IPS-20b (cell line): ENCODE results near the gene DGUOK.

Experiments
- H3K27ac ChIP-seq: one replicate; pipeline ENCODE4 v1.5.1; 2013; ENCODE audit warnings: low read length
- H3K27me3 ChIP-seq: 2 replicates; pipeline ENCODE4 v1.6.1; 2013; ENCODE audit warnings: mild to moderate bottlenecking, low read length, inconsistent platforms; ENCODE audit not compliant: insufficient read depth
- H3K36me3 ChIP-seq: 2 replicates; pipeline ENCODE4 v1.6.1; 2013; ENCODE audit warnings: low read depth, mild to moderate bottlenecking, inconsistent platforms, low read length, moderate library complexity; ENCODE audit not compliant: insufficient read depth
- H3K4me1 ChIP-seq: 2 replicates; pipeline ENCODE4 v1.6.1; 2013; ENCODE audit warnings: mild to moderate bottlenecking, control low read depth, inconsistent platforms, low read length, moderate library complexity; ENCODE audit not compliant: insufficient read depth
- H3K4me3 ChIP-seq: 2 replicates; pipeline ENCODE4 v1.5.1; 2013; ENCODE audit warnings: mild to moderate bottlenecking, low read length, inconsistent platforms
- H3K9ac ChIP-seq: 2 replicates; pipeline ENCODE4 v1.6.1; 2013; ENCODE audit warnings: low read depth, mild to moderate bottlenecking, inconsistent platforms, low read length, moderate library complexity
- H3K9me3 ChIP-seq: 2 replicates; pipeline ENCODE4 v1.6.1; 2013; ENCODE audit warnings: mild to moderate bottlenecking, low read depth, low read length, inconsistent platforms; ENCODE audit not compliant: insufficient read depth

Gene DGUOK

DNA sequence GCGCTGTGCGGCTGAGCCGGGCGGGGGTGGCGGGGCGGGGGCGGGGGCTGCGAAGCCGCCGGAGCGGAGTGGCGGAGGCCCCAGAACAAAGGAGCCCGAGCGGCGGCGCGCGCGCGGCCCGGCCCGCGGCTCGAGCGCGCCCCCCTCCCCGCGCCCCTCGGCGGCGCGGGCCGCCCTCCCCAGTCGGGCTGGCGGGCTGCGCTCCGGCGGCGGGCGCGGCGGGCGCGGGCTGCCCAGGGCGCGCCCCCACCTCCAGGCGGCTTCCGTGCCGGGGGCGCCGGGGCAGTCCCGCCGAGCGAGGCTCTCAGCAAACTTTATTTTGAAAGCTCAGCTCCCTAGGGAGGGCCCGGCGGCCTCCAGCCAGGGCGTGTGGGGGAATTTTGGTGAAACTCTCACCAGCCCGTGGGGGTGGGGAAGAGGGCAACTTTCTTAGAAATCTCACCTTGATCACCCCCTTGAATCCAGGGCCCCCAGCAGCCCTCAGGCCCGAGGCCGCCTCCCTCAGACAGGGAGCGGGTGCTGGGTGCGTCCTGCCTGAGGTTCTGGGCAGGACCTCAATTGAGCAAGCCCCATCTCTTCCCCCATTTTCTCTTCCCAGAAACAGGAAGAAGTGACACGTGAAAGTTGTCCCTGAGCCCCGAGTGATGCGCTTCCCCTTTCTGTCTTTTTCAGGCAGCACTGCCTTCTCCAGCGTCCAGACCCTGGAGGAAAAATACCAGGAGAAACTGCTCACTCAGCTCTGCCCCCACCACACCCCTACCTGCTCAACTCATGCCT lies 58.8 kb downstream of the DGUOK start:
- peak overlapping the region; percentile 75 for H3K4me3 ChIP-seq
- peak overlapping the region; percentile 85; the same call in 1 of the 2 replicates for H3K9ac ChIP-seq
- H3K27ac ChIP-seq, result no peak overlapping the region
- peaks cover 45% of the 10 kb centered on the region for H3K27me3 ChIP-seq
- no peaks in the 10 kb centered on the region for H3K9me3 ChIP-seq
- H3K36me3 ChIP-seq, result peaks cover 15% of the 10 kb centered on the region; the same call in 1 of the 2 replicates
- H3K4me1 ChIP-seq, result peaks cover 35% of the 10 kb centered on the region

- no peaks in the 10 kb centered on the region for H3K9me3 ChIP-seq
- peak overlapping the region; percentile 85; the same call in 1 of the 2 replicates for H3K9ac ChIP-seq
- H3K36me3 ChIP-seq, result peaks cover 18% of the 10 kb centered on the region; the same call in 1 of the 2 replicates
- H3K4me1 ChIP-seq, result peaks cover 30% of the 10 kb centered on the region
- peak overlapping the region; percentile 75 for H3K4me3 ChIP-seq
- no peak overlapping the region for H3K27ac ChIP-seq
- H3K27me3 ChIP-seq, result peaks cover 38% of the 10 kb centered on the region
These were observed 59.5 kb downstream of the DGUOK start for GRCh38 chr2:73986085-73986681.

DNA sequence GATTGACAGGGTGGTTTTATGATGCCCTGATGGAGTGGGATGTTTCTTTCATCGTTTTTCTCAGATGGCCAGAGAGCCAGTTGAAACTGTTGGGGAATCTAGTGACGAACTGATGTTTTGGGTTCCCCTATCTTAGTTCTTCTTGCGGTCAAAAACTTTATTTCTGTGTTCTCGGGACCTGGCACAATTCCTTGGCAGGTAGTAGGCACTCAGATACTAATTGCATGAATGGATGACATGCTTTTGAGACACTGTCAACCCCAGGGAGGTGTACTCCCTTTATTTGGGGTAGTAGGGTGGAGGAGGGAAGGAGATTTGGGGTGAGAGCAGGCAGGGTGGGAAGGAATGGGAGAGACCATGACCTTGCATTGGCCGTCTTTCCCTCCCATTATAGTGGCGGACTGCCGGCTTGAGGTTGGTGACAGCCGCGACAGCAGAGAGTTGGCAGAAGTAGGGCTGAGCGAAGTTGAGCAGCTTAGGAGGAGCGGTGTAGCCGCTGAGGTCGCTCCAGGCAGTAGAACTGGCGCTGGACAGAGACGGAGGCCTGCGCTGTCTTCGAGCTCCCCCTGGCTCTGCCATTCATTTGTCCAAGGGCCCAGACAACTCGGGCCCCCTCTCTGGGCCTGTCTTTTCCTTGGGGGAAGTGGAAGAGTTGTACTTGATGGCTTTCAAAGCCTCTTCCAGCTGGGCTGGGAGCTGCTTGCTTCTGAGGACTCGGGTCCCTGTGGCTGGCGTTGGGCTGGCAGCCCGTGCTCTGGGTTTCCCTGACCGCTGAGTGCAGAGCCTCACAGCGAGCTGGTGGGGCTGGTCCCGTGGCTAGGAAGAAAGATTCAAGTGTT lies 60.6 kb downstream of the DGUOK start:
- Histone ChIP-seq H3K27ac (no peak overlapping the region), H3K4me3 (peak overlapping the region; percentile 75; the same call in 1 of the 2 replicates)

DNA sequence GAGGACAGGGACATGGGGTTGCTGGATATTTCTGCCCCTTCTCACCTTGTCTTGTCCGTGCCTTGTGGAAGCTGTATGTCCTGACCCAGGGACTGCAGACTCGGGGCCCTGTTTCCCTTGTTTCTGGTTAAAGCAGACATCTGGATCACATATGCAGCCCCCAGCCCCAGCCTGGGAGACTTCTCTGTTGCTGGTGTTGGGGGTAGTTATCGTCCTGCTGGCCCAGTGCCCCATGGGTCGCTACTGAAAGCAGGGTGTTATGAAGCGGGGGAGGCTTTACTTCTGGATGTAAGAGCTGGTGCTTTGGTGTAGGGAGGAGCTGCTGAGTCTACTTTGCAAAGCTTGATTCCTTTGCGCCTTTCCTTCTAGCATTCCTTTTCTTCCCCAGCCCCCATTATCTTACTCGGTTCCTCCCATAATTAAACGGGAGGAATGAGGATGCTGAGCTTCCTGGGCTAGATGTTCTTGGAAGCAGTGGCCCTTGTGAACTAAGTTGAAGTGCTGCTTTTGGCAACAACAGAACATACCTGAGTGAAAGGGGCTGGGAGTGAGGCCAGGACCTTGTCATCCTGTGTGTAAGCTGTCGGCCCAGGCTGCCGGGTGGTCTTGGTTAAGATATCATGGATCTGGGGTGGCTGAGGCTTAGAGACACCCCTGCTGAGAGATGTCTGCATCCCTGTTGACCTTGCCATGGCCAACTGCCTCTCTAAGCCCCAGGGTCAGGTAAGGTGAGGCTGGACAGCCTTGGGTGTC lies 61.4 kb downstream of the DGUOK start:
- no peaks in the 10 kb centered on the region for H3K9me3 ChIP-seq
- peaks cover 19% of the 10 kb centered on the region; the same call in 1 of the 2 replicates for H3K36me3 ChIP-seq
- peak overlapping the region; percentile 75; the same call in 1 of the 2 replicates for H3K4me3 ChIP-seq
- no peak overlapping the region for H3K27ac ChIP-seq
- H3K9ac ChIP-seq, result peak overlapping the region; percentile 31; the same call in 1 of the 2 replicates
- peaks cover 27% of the 10 kb centered on the region for H3K4me1 ChIP-seq
- peaks cover 19% of the 10 kb centered on the region for H3K27me3 ChIP-seq

More for the DNA sequence above, 60.6 kb downstream of the DGUOK start:
- Histone ChIP-seq H3K36me3 (peaks cover 18% of the 10 kb centered on the region; the same call in 1 of the 2 replicates), H3K27me3 (peaks cover 27% of the 10 kb centered on the region), H3K9me3 (no peaks in the 10 kb centered on the region), H3K9ac (peak overlapping the region; percentile 31; the same call in 1 of the 2 replicates), H3K4me1 (peaks cover 27% of the 10 kb centered on the region)

DNA sequence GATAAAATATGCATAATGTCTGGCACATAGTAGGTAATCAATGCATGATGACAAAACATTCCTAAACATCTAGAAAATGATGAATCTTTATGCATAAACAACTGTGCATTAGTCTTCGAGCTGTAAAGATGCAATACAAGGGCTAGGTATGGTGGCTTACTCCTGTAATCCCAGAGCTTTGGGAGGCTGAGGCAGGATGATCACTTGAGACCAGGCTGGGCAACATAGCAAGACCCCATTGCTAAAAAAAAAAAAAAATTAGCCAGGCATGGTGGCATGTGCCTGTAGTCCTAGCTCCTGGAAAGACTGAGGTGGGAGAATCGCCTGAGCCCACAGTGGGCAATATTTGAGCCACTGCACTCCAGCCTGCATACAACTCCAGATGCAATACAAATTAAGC lies 63.3 kb downstream of the DGUOK start:
- H3K27me3 ChIP-seq, result peaks cover 7% of the 10 kb centered on the region; the same call in 1 of the 2 replicates
- H3K4me1 ChIP-seq, result peaks cover 27% of the 10 kb centered on the region
- no peaks in the 10 kb centered on the region for H3K9me3 ChIP-seq
- H3K9ac ChIP-seq, result no peak overlapping the region
- no peak overlapping the region for H3K27ac ChIP-seq
- H3K36me3 ChIP-seq, result peaks cover 25% of the 10 kb centered on the region; the same call in 1 of the 2 replicates
- no peak overlapping the region for H3K4me3 ChIP-seq

DNA sequence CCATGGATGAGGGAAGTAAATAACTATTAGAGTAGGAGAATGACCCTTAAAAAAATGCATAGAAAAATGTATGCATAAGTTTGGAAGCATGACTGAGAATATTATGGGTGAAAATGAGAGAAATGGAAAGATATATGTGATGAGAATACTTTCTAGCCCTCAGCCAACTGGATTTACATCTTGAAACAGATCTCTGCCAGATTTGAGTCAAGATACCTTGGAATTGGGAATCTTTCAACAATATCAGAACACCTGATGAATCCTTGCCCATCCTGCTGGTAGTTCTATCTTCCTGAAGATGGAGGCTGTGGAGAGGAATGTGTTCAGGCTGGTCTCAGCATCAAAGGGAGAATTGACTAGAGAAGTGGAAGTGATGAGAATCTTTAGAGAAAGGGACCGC lies 63.9 kb downstream of the DGUOK start:
- peaks cover 27% of the 10 kb centered on the region for H3K4me1 ChIP-seq
- H3K36me3 ChIP-seq, result peaks cover 25% of the 10 kb centered on the region; the same call in 1 of the 2 replicates
- no peak overlapping the region for H3K9ac ChIP-seq
- H3K9me3 ChIP-seq, result no peaks in the 10 kb centered on the region
- H3K27ac ChIP-seq, result no peak overlapping the region
- H3K27me3 ChIP-seq, result peaks cover 7% of the 10 kb centered on the region; the same call in 1 of the 2 replicates
- no peak overlapping the region for H3K4me3 ChIP-seq

GRCh38 chr2:73992036-73992435 lies 65.4 kb downstream of the DGUOK start:
- H3K27ac ChIP-seq, result no peak overlapping the region
- H3K27me3 ChIP-seq, result no peaks in the 10 kb centered on the region
- H3K36me3 ChIP-seq, result peaks cover 19% of the 10 kb centered on the region; the same call in 1 of the 2 replicates
- H3K9ac ChIP-seq, result no peak overlapping the region
- H3K4me3 ChIP-seq, result no peak overlapping the region
- H3K9me3 ChIP-seq, result no peaks in the 10 kb centered on the region
- peaks cover 16% of the 10 kb centered on the region for H3K4me1 ChIP-seq

- Histone ChIP-seq H3K27ac (no peak overlapping the region), H3K27me3 (no peaks in the 10 kb centered on the region), H3K9me3 (no peaks in the 10 kb centered on the region), H3K4me3 (no peak overlapping the region), H3K4me1 (peaks cover 10% of the 10 kb centered on the region; the same call in 1 of the 2 replicates), H3K36me3 (peaks cover 18% of the 10 kb centered on the region; the same call in 1 of the 2 replicates), H3K9ac (no peak overlapping the region)
These were observed 66.7 kb downstream of the DGUOK start for GRCh38 chr2:73993376-73993775.

GRCh38 chr2:73993778-73994177 lies 67.1 kb downstream of the DGUOK start:
- Histone ChIP-seq H3K9me3 (no peaks in the 10 kb centered on the region), H3K4me1 (peaks cover 7% of the 10 kb centered on the region; the same call in 1 of the 2 replicates), H3K36me3 (peaks cover 18% of the 10 kb centered on the region; the same call in 1 of the 2 replicates)

DNA sequence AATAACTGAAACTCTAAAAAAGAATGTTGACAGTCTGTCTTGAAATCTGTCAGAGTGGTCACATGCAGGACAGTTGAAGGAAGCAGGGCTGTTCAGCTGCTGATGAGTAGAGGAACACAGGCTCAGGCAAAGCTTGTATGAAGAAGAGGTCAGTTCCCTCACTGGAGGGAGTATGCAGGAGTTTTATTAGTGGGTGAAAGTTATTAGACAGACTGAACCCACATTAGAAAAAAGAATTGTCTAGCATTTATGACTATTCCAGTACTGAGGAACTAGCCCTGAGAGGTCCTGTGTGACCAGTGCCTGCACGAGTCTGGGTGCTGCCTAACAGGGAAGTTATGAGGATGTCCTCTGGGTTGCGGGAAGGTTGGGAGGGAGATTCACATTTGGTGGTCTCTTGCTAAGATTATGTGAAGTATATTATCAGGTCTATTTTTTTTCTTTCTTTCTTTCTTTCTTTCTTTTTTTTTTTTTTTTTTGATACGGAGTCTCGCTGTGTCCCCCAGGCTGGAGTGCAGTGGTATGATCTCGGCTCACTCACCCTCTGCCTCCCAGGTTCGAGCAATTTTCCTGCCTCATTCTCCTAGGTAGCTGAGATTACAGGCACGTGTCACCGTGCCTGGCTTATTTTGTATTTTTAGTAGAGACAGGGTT lies 67.6 kb downstream of the DGUOK start:
- H3K4me3 ChIP-seq, result no peak overlapping the region
- no peak overlapping the region for H3K27ac ChIP-seq
- H3K36me3 ChIP-seq, result peaks cover 18% of the 10 kb centered on the region; the same call in 1 of the 2 replicates
- H3K9me3 ChIP-seq, result no peaks in the 10 kb centered on the region
- peaks cover 7% of the 10 kb centered on the region; the same call in 1 of the 2 replicates for H3K4me1 ChIP-seq
- H3K9ac ChIP-seq, result no peak overlapping the region
- H3K27me3 ChIP-seq, result no peaks in the 10 kb centered on the region

More at GRCh38 chr2:73993778-73994177, 67.1 kb downstream of the DGUOK start:
- H3K4me3 ChIP-seq, result no peak overlapping the region
- H3K9ac ChIP-seq, result no peak overlapping the region
- H3K27ac ChIP-seq, result no peak overlapping the region
- H3K27me3 ChIP-seq, result no peaks in the 10 kb centered on the region
